ENCODE results near the gene PATJ. TPM values are rescaled to one million over a fixed set of nuclear protein-coding genes. Genes with fewer than 3 reads are reported as not detected.

PATJ gene
- total RNA-seq, 6 experiments from 2014 or later: 19.0 to 49.0 (median 26.7) TPM

DNA sequence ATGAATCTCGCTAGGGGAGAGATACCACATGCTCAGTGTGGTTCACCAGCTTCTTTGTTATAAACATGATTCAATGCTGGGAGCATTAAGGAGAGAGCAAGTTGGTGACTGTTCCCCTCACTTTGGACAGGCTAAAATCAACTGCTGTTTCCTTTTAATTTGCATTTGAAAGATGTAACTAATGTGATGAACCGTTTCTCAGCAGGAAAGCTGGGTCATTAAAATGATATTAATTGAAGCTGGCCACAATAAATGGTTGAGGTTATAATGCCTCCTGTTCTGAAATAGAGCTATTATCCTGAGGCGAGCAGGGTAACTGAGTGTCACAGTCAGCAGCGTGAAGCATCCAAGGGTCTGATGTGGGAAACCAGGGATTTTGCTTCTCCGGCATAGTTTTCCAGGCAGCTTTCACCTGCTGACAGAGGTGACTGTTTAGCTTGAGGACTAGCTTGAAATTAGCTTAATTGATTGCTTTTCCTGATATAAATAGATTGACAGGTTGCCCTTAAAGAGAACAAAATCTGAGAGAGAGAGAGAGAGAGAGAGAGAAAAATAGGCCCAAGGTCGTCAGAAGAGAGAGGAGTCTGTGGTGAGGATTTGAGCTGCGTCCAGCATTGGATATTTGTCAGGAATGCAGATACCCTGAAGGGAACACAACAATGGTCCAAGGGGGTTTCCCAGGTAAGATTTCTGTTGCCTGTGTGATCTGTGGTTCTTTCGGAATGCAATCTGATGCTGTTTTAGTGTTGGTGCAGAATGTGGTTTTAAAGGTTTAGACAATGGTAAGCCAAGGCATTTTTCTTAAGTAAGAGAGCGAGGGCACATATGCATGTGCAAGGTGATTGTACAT is 209.7 kb downstream of the PATJ start:
- Histone ChIP-seq H3K27me3 (no peaks in the 10 kb centered on the region), H3K36me3 (no peaks in the 10 kb centered on the region), H3K4me3 (no peak overlapping the region), H3K27ac (no peak overlapping the region), H3K9me3 (no peaks in the 10 kb centered on the region), H3K4me1 (no peaks in the 10 kb centered on the region)
- TF ChIP-seq POLR2A (IDR thresholded peaks at IDR 0.05): no peak
- TF ChIP-seq, protein P1, sequence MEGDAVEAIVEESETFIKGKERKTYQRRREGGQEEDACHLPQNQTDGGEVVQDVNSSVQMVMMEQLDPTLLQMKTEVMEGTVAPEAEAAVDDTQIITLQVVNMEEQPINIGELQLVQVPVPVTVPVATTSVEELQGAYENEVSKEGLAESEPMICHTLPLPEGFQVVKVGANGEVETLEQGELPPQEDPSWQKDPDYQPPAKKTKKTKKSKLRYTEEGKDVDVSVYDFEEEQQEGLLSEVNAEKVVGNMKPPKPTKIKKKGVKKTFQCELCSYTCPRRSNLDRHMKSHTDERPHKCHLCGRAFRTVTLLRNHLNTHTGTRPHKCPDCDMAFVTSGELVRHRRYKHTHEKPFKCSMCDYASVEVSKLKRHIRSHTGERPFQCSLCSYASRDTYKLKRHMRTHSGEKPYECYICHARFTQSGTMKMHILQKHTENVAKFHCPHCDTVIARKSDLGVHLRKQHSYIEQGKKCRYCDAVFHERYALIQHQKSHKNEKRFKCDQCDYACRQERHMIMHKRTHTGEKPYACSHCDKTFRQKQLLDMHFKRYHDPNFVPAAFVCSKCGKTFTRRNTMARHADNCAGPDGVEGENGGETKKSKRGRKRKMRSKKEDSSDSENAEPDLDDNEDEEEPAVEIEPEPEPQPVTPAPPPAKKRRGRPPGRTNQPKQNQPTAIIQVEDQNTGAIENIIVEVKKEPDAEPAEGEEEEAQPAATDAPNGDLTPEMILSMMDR (IDR thresholded peaks at IDR 0.05): no peak
- 69% methylated on average over 9 of the region's 9 CpGs for WGBS (ENCODE audit: insufficient coverage, low coverage, low lambda C conversion rate, missing lambda C conversion rate)
- DNase-seq (no peak), ATAC-seq (no peak)
- intact Hi-C loops (cut with DNase I): no loop called here

DNA sequence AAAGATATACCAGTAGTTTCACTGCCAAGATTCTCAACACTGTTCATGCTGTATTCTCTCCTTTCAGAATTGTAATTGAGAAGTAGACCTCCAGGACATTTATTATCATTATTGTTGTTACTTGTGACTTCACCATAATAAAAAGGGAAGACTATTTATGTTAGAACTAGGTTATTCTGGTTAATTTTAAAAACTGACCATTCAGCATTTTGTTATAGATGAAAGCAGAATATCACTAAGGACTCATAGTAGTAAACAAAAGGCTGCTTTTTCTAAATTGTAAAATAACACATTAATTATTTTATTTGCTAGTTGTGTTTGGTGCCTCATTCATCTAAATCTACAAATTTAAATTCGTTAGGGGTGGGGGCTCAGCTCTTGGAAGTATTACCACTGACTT is 210.4 kb downstream of the PATJ start:
- no peaks in the 10 kb centered on the region for H3K9me3 ChIP-seq
- DNase-seq: no peak
- ATAC-seq: no peak
- H3K4me3 ChIP-seq: no peak overlapping the region
- no peaks in the 10 kb centered on the region for H3K36me3 ChIP-seq
- intact Hi-C loops (cut with DNase I): no loop called here
- no peaks in the 10 kb centered on the region for H3K4me1 ChIP-seq
- H3K27me3 ChIP-seq: no peaks in the 10 kb centered on the region
- H3K27ac ChIP-seq: no peak overlapping the region
- WGBS (ENCODE audit: insufficient coverage, low coverage, low lambda C conversion rate, missing lambda C conversion rate): 77% methylated on average over 1 of the region's 1 CpG
- TF ChIP-seq, protein P1 (IDR thresholded peaks at IDR 0.05): no peak
- no peak for TF ChIP-seq POLR2A (IDR thresholded peaks at IDR 0.05)

DNA sequence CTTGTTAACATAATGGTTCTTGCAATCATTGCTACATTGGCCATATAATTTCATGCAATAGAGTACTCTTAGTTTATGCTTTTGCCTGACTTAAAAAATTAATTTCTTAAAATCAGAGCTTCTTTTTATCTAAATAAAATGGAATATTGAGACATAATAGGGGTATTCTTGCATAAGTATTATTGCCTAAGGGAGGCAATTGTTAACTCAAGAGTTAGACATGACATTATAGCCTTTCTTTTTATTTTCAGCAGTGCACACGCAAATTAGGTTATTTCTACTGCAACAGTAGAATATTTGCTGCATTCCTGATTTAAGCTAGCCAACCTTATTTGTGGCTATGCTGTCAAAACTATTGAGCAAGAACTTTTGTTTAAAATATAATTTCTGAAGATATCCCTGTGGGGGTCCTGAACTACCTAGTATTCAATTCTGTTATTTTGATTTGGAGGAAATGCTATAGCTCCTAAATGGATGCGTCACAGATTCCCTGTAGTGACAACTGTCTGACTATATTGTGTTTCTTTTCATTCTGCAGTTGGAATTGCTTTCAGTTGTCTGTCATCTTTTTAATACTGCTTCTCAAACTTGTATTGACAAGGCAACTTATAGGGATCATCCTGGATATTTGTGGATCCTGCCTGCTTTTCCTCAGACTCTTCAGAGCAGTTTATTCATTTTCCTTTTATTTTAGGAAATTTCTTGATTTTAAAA is 211.0 kb downstream of the PATJ start:
- Histone ChIP-seq H3K4me3 (no peak overlapping the region), H3K4me1 (no peaks in the 10 kb centered on the region), H3K9me3 (no peaks in the 10 kb centered on the region), H3K27ac (no peak overlapping the region), H3K36me3 (no peaks in the 10 kb centered on the region), H3K27me3 (no peaks in the 10 kb centered on the region)
- intact Hi-C loops (cut with DNase I): no loop called here
- DNase-seq (no peak), ATAC-seq (no peak)
- TF ChIP-seq POLR2A (IDR thresholded peaks at IDR 0.05): no peak
- TF ChIP-seq, protein P1 (IDR thresholded peaks at IDR 0.05): no peak
- 77% methylated on average over 2 of the region's 2 CpGs for WGBS (ENCODE audit: insufficient coverage, low coverage, low lambda C conversion rate, missing lambda C conversion rate)

DNA sequence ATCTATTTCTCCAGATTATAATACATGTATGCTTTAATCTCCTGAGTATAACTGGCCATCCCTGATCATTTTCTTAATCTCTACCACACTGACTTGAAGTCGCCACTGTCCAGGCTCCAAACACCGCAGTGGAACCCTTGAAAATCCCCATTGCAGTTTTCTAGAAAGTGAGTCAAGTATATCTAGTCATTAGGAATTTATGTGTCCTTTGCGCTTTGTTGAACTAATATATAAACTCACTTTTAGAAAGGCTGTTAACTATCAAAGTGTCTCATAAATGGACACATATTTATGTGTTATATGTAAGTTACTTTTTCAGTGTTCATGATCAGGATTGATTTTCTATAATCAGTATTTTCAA is 211.5 kb downstream of the PATJ start:
- intact Hi-C loops (cut with DNase I): no loop called here
- no peak overlapping the region for H3K27ac ChIP-seq
- no peak overlapping the region for H3K4me3 ChIP-seq
- H3K36me3 ChIP-seq: no peaks in the 10 kb centered on the region
- TF ChIP-seq POLR2A (IDR thresholded peaks at IDR 0.05): no peak
- TF ChIP-seq, protein P1 (IDR thresholded peaks at IDR 0.05): no peak
- no peaks in the 10 kb centered on the region for H3K27me3 ChIP-seq
- no peaks in the 10 kb centered on the region for H3K9me3 ChIP-seq
- DNase-seq (no peak), ATAC-seq (no peak)
- no peaks in the 10 kb centered on the region for H3K4me1 ChIP-seq
- WGBS (ENCODE audit: insufficient coverage, low coverage, low lambda C conversion rate, missing lambda C conversion rate): 91% methylated on average over 3 of the region's 3 CpGs
